Measurements from ENCODE around the gene GLG1.
"Not testable (repeated sequence)": the region's sequence is repeated elsewhere in the genome, so short reads cannot be mapped to it uniquely, and the experiment has no call there.

DNA sequence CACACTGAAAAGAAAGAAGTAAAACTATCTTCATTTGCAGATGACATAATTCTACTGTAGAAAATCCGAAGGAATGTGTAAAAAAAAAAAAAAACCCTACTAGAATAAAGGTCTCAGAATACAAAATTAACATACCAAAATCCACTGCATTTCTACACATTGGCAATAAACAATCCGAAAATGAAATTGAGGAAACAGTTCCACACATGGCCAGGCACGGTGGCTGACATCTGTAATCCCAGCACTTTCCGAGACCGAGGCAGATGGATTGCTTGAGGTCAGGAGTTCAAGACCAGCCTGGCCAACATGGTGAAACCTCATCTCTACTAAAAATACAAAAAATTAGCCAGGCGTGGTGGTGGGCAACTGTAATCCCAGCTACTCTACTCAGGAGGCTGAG, 181.2 kb downstream of the GLG1 start:
- not testable (repeated sequence) for TF ChIP-seq CTCF (IDR thresholded peaks at IDR 0.05; ENCODE audit: borderline replicate concordance, extremely low read depth, low read length, poor library complexity, severe bottlenecking); EZH2 (IDR thresholded peaks at IDR 0.05; ENCODE audit: borderline replicate concordance, low read depth, low read length, severe bottlenecking)

Data from DND-41 (cell line).